ENCODE results near the gene HS2ST1.
"Not testable (repeated sequence)": the region's sequence is repeated elsewhere in the genome, so short reads cannot be mapped to it uniquely, and the experiment has no call there.

DNA sequence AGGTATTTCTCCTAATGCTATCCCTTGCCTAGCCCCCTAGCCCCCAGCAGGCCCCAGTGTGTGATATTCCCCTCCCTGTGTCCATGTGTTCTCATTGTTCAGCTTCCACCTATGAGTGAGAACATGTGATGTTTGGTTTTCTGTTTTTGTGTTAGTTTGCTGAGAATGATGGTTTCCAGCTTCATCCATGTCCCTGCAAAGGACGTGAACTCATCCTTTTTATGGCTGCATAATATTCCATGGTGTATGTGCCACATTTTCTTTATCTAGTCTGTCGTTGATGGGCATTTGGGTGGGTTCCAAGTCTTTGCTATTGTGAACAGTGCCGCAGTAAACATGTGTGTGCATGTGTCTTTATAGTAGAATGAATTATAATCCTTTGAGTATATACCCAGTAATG, 75.3 kb downstream of the HS2ST1 start:
- not testable (repeated sequence) for TF ChIP-seq ZNF8 (CRISPR knock-in tag; IDR thresholded peaks at IDR 0.05); ZNF70 (CRISPR knock-in tag; IDR thresholded peaks at IDR 0.05); RARB (CRISPR knock-in tag; IDR thresholded peaks at IDR 0.05); GLIS3 (CRISPR knock-in tag; IDR thresholded peaks at IDR 0.05); CSDC2 (CRISPR knock-in tag; IDR thresholded peaks at IDR 0.05); BACH2 (CRISPR knock-in tag; IDR thresholded peaks at IDR 0.05; ENCODE audit: borderline replicate concordance)
- TF ChIP-seq, protein P1, sequence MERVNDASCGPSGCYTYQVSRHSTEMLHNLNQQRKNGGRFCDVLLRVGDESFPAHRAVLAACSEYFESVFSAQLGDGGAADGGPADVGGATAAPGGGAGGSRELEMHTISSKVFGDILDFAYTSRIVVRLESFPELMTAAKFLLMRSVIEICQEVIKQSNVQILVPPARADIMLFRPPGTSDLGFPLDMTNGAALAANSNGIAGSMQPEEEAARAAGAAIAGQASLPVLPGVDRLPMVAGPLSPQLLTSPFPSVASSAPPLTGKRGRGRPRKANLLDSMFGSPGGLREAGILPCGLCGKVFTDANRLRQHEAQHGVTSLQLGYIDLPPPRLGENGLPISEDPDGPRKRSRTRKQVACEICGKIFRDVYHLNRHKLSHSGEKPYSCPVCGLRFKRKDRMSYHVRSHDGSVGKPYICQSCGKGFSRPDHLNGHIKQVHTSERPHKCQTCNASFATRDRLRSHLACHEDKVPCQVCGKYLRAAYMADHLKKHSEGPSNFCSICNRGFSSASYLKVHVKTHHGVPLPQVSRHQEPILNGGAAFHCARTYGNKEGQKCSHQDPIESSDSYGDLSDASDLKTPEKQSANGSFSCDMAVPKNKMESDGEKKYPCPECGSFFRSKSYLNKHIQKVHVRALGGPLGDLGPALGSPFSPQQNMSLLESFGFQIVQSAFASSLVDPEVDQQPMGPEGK (CRISPR knock-in tag; IDR thresholded peaks at IDR 0.05; ENCODE audit: borderline replicate concordance) = not testable (repeated sequence)
- TF ChIP-seq, protein P2, sequence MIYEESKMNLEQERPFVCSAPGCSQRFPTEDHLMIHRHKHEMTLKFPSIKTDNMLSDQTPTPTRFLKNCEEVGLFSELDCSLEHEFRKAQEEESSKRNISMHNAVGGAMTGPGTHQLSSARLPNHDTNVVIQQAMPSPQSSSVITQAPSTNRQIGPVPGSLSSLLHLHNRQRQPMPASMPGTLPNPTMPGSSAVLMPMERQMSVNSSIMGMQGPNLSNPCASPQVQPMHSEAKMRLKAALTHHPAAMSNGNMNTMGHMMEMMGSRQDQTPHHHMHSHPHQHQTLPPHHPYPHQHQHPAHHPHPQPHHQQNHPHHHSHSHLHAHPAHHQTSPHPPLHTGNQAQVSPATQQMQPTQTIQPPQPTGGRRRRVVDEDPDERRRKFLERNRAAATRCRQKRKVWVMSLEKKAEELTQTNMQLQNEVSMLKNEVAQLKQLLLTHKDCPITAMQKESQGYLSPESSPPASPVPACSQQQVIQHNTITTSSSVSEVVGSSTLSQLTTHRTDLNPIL (CRISPR knock-in tag; IDR thresholded peaks at IDR 0.05; ENCODE audit: low read depth) = not testable (repeated sequence)

Data from SK-N-SH treated with all-trans-retinoic acid at 6 μM for 48 hours (cell line).